HuH-7.5 (cell line): ENCODE results near the gene FAM53A.

ENCODE experiments used
- DNase-seq: peaks from one replicate; pipeline ENCODE4 v3.0.0; 2011; ENCODE audit warnings: low spot score

The FAM53A gene

GRCh38 chr4:1603413-1604135, 80.5 kb downstream of the FAM53A start:
- no peak for DNase-seq

- DNase-seq, result no peak
Observed at GRCh38 chr4:1602655-1603412, 81.3 kb downstream of the FAM53A start.

- no peak for DNase-seq
Observed at GRCh38 chr4:1601852-1602654, 82.1 kb downstream of the FAM53A start.

GRCh38 chr4:1601533-1601835, 82.6 kb downstream of the FAM53A start:
- no peak for DNase-seq

- no peak for DNase-seq
Observed at GRCh38 chr4:1600811-1601532, 83.1 kb downstream of the FAM53A start.

- DNase-seq, result no peak
Observed at GRCh38 chr4:1600211-1600780, 83.8 kb downstream of the FAM53A start.

- no peak for DNase-seq
Observed at GRCh38 chr4:1599491-1600210, 84.5 kb downstream of the FAM53A start.

GRCh38 chr4:1599026-1599481, 85.1 kb downstream of the FAM53A start:
- no peak for DNase-seq

GRCh38 chr4:1598206-1599025, 85.7 kb downstream of the FAM53A start:
- no peak for DNase-seq

- DNase-seq, result no peak
Observed at GRCh38 chr4:1597021-1597931, 86.8 kb downstream of the FAM53A start.

- no peak for DNase-seq
Observed at GRCh38 chr4:1596393-1596792, 87.7 kb downstream of the FAM53A start.

GRCh38 chr4:1595789-1596325, 88.3 kb downstream of the FAM53A start:
- DNase-seq, result no peak

GRCh38 chr4:1594871-1595788, 89.0 kb downstream of the FAM53A start:
- DNase-seq, result no peak

- DNase-seq, result no peak
Observed at GRCh38 chr4:1593881-1594345, 90.2 kb downstream of the FAM53A start.

- DNase-seq, result no peak
Observed at GRCh38 chr4:1593458-1593857, 90.7 kb downstream of the FAM53A start.

- DNase-seq, result no peak
Observed at GRCh38 chr4:1592709-1593417, 91.2 kb downstream of the FAM53A start.
